CD4-positive, alpha-beta T cell treated with Interleukin-4 for 1 hour (primary cell): ENCODE data around the gene ROBO1.

Experiments
- DNase-seq, 2 donors: peaks; one replicate each; pipeline ENCODE4 v3.0.0-alpha.2; 2020 to 2022

The ROBO1 gene

DNA sequence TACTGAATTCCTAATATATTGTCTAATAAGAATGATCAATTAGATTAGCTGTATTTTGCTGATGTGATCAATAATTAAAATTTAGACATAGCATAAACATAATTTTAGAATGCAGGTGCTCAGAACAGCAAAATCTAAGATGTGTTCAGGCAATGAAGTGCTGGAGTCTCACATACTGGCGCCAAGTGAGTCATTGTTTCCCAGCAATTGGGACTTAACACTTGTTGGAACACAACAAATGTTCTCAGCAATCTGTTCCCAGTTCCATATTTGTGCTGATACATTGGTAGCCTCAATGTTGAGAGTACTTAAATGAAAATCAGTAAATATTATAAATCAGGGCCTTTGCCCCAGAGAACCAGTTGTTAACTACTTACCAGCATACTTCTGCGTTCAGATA lies 619.0 kb downstream of the ROBO1 start:
- DNase-seq, result no peak

DNA sequence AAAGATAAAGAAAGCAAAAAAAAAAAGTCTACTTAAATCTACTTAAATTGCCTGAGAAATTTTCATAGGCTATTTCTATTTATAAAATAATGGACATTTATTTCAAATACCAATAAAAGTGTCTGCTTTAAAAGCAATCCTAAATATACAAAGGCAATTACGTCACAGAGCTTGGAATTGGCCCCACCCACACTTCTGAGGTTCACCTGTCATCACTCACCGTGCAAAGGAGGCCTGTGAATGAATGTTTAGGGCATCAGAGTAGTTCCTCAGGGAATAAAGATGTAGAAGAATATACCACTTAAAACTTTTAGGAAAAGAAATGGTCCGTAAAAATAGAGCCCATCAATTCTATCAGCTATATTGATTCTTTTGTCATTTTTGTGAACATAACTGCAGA lies 621.8 kb downstream of the ROBO1 start:
- no peak for DNase-seq

DNA sequence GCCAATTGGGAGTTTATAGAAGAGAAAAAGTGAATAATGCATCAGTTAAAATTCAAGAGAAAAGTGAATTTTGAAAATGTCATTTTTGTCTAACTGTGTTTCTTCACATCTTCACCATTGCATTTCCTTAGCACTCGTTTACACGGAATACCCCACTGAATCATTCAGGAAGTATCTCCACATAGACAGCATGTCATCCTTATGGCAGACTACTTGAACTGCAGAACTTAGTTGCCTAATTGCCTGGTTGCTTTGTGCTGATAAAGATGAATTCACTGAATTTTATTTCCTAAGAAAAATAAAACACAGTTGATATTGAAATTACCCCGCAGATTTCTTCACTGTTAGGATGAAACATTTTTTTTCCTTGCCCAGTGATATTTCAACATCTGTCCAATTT lies 627.1 kb downstream of the ROBO1 start:
- DNase-seq, result no peak

DNA sequence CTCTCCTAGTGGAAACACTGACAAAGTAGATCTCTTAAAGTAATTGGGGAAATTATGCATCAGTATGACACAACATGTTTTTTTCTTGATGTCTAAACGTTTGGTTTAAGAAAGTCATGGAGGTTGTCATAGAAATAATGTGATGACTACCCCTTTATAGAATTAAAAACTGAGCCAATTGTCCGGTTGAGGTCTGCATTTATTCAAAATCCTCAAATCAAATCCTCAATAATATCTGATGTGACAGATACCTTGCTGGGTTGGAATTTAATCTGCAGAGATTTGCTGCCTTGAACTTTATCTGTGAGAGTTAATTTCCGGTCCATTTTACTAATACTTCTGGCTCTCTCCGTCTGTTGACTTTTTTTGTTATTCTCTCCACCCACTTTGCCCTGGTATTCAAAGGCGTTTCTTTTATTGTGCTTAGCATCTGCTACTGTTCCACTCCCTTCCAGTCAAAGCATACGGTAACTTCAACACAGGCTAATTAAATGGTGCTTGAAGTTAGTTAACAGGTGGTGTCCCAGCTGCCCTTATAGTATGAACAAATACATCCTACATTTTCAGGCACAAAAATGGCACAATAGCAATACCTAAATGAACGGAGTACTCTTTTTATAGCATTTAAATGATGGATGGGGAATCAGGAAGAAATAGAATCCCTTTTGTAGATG lies 628.3 kb downstream of the ROBO1 start:
- no peak for DNase-seq

DNA sequence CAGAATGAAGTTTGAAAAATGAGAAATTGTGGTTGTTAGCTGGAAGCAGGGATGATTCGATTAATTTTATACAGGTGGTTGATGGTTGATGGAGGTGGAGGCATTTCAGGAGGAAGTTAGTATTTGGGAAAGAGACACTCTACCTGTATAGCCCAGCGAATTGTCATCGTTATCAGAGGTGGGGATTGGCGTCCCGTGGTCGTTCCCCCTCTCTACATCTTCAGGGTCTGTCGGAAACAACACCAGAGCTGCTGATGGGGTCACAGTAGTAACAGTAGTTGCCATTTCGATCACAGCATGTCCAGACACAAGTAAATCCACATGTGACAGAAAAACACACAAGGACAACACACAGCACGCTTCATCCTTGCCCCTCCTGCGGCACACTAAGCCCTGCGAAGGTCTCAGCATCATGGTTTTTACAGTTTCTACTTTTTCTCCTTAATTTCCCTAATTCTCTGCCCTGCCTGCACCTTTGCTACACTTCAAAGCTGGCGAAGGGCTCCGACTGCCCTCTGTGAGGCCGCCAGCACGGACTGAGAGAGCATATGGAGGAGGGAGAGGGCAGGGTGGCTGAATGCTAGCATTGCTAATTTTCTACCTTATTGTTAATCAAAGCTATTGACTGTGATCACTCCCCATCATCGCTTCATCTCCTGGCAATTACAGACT lies 642.3 kb downstream of the ROBO1 start:
- no peak for DNase-seq

DNA sequence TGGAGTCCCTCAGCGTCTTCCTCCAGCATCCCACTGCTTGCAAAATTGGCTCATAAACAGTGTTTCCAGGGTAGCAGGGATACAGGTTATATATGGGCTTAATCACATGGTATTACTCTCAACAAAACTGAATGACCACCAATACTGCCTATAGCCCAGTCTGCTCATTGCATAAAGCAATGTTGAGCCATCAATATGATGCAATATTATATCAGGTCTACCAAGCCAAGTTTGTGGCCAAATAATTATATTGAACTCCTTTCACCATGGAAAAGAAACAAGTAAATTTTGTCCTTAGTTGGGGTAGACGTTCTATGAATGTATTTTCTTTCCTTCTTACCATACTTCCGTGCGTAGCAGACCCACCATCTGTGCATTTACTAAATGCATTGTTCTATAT lies 652.3 kb downstream of the ROBO1 start:
- DNase-seq, result no peak

DNA sequence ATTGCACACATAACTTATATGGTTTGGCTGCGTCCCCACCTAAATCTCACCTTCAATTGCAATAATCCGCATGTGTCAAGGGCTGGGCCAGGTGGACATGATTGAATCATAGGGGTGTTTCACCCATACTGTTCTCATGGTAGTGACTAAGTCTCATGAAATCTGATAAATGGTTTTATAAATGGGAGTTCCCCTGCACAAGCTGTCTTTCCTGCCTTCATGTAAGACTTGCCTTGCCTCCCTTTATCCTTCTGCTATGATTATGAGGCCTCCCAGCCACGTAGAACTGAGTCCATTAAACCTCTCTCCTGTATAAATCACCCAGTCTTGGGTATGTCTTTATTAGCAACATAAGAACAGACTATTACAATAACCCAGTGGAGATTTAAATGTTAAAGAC lies 653.9 kb downstream of the ROBO1 start:
- no peak for DNase-seq

DNA sequence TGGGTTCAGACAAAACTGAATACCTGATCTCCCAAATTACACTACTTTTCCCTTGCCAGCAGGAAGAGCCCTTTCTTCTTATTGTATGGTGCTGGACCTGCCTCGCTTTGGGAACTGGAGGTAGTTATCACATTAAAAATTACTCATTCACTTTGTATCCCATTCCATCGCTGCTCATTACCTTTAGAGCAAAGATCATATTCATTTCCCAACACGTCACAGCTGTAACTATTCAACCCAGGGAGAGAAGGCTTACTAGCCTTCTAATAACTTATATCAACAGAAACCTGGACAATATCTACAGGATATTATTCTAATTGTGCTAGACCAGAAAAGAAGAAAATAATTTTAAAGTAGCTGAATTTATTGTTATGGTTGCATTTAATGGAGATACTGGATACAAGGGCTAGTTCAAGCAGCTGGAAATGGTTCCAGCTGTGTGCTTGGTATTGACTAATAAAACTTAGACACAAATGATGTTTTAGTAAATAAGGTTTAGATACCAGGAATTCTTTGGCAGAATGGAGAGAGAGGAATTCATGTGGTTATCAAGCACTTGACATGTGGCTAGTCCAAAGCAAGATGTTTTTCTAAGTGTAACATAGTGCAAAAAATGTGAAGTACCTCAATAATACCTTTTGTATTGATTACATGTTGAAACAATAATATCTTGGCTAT lies 656.3 kb downstream of the ROBO1 start:
- no peak for DNase-seq

DNA sequence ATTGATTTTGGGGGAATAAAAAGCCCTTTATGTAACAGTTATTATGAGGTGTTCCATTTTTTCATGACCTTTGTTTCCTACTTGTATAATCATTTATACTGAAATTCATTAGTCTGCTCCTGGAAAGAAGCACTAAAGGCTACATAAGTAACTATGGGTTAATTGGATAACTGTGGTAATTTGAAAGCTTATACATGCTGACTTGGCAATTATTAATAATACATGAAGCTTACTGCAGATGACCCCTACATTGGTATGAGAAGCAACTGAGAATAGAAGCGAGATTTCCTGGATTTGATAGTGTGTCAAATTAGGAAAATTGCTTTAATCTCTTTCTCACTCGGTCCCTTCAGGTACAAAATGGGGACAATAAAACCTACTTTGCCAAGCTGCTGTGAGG lies 658.0 kb downstream of the ROBO1 start:
- no peak for DNase-seq

DNA sequence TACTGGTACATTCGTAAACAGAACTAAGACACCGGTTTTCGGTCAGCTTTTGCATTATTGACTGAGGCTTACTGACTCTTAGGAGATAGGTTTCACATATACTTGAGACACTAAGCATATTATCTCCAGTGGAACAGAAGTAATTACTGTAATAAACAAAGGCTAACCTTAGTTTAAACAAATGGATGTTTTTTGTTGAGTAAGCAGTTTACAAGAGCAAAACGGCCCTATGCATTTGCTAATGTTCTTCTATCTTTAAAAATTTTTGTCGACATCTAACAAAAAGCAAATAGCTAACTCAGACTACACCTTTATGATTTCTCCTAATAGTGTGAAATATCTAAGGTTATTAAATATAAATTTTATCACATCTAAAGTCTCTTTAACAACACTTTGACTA lies 664.5 kb downstream of the ROBO1 start:
- no peak for DNase-seq

DNA sequence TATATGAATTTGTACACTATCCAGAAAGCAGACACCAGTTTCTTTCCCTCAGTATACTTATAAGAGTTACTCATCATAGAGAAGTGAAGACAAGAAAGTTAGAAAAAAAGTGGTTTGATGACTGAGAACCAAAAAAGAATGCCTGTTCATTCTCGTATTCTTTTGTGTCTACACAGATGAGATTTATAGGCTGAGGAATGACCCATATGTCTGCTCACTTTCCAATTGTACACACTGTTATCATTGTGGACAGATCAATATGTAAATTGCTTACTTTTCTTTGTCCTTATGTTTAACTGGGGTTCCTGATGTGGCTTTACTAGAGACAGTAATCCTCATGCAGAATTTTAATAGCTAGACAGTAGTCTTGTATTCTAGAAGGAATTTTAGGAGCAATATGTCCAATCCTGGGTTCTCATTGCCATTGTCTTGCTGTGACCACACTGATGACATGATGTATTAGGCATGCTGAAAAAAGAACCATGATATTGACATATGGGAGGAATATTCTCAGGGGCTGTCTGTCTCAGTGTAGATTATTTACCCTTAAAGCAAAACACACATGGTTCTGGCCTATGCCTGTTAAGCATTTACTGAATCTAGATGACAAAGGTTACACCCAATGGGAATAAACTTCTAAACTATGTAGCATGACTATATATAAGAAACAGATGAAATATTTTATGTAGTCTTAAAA lies 669.7 kb downstream of the ROBO1 start:
- DNase-seq, result no peak

DNA sequence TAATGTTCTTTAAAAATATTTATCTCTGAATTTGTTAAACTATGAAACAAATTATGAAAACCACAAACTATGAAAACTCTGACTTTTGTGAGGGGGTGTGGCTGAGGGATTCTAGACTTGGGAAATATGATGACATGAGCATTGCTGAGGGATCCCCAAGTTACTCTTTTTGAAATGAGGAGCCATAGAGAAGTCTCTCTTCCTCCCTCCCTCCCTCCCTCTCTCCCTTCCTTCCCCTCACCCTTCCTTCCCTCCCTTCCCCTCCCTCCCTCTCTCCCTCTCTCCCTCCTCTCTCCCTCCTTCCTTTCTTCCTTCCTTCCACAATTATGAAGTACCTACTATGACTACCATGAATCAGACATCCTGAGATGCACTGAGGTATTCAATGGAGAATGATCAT lies 673.1 kb downstream of the ROBO1 start:
- no peak for DNase-seq

DNA sequence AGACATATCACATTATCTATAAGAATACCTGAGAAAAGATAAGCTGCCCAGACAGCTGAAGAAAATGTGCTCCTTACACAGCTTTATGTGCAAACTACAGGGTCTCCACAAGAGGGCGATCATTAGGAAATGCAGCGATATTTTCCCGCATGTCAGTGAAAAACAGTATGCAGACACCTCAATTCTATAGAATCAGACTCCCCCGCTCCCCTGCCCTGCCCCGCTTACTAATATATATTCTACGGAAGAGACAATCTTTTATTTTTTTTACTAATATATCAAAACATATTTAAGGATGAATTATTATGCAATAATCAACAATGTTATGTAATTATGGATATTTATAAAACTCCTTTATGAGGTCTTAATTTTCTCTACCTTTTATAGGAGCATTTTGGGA lies 681.3 kb downstream of the ROBO1 start:
- DNase-seq, result no peak

DNA sequence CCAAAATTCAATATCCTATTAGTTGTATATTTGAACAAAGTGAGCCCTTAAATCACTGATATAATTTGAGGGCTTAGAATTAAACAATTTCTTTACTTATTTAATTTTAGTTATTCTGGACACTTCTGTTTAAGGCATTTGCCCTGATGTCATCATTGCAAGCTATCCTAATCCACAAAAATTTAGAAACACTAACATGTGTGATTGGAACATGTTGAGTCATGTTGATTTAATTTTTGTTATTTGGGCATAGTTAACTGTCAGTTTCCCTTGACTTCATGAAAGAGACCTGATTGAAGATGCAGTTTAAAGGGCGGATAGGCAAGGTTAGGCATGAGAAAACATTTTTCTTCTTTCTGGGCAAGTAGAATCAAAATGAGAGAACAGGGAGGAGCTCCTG lies 682.6 kb downstream of the ROBO1 start:
- no peak for DNase-seq

DNA sequence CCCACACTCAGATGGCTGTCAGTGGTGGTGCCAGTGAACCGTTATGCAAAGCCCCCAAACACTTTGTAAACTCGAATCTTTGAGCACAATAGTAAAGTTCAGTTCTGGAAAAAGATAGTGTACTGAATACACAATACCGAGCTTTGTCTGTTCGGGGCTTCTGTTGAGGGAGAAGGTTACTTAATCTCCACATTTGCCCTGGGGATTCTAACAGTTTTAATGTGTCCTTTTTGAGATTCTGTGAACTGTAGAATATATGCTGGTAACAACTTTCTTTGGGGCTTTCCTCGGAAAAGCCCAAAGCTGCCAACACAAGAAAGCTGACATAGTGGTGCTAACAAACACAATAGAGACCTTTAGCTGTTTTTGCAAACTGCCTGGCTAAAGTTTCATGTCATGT lies 686.5 kb downstream of the ROBO1 start:
- DNase-seq, result no peak

DNA sequence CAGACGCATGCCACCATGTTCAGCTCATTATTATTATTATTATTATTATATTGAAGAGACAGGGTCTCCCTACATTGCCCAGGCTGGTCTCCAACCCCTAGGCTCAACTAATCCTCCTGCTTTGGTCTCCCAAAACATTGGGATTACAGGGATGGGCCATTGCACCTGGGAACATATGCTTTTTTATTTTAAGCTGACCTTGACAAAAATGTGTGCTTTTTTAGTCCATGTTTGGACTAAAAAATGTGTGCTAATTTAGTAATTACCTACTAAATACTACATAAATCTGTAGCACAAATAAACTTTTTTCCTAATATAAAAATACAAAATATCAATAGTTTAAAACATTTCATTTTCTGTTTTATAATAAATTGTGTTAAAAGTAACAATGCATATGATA lies 693.2 kb downstream of the ROBO1 start:
- no peak for DNase-seq

DNA sequence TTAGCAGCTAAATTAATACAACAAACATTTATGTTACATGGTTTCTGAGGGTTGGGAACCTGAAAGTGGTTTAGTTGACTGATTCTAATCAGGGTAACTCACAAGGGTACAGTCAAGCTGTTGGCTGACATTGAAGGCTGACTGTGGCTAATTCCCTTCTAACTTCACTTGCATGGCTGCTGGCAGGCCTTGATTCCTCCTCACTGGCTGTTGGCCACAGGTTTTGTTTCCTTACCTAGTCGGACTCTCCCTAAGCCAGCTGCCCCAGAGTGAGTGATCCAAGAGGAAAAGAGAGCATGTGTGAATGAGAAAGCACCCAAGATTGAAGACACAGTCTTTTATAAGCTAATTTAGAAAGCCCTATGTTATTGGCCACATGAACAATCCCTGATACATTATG lies 700.1 kb downstream of the ROBO1 start:
- DNase-seq, result no peak

DNA sequence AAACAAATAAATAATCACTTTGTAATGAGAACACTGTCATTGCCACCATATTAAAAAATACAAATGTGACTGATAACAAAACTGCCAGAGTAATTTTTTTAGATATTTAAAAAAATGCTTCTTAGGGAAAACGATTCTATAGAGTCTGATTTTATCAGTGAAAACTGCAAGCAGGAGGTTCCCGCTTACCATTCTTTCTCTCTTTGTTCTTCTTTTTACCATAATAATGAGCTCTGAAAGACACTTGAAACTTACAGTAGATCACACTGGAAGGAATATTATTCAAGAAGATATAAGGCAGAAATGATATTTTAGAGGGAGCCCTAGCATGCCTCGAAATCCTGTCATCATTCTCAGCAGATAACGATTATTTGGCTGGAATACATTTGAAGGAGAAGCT lies 701.3 kb downstream of the ROBO1 start:
- DNase-seq, result no peak

DNA sequence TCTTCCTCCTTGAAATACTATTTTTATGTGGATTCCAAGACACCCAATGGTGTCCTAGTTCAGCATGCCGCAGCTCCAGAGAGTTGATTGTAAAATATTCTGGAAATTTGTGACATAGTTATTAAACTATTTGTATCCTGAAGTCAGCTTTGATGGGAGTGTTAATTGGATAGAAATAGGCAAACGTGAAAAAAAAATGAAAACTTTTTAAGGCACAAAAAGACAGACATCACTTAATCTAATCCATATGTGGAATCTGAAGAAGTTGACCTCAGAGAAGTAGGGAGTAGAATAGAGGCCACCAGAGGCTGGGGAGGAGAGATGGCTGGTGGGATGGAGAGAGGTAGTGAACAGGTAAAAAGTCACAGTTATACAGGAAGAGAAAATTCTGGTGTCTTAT lies 704.2 kb downstream of the ROBO1 start:
- no peak for DNase-seq

DNA sequence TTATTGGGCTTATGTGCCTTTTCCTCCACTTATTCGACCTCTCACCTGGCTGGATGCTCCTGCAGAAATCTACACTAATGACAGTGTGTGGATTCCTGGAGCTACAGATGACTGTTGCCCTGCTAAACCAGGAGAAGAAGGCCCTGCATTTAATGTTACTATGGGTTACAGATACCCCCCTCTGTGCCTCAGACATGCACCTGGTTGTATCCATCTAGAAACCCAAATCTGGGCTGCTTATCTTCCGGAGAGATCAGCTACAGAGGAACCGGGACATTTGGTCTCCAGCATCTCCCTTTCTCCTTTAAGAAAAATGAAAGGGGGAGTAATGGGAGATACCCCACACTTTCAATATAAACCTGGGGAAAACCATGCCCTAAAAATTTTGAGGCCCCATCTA lies 710.0 kb downstream of the ROBO1 start:
- DNase-seq, result no peak

DNA sequence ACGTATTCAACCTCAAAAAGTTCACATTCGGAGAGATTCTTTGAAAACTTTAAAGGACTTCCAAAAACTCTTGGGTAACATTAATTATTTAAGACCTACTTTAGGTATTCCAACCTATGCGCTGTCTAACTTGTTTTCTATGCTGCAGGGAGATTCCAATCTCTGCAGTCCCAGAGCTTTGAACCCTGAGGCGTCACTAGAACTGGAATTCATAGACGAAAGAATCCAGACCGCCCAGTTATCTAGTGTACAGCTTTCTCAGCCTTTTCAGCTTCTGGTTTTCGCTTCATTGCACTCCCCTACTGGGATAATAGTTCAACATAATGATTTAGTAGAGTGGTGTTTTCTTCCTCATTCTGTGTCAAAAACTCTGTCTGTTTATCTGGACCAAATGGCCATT lies 711.3 kb downstream of the ROBO1 start:
- DNase-seq, result no peak

DNA sequence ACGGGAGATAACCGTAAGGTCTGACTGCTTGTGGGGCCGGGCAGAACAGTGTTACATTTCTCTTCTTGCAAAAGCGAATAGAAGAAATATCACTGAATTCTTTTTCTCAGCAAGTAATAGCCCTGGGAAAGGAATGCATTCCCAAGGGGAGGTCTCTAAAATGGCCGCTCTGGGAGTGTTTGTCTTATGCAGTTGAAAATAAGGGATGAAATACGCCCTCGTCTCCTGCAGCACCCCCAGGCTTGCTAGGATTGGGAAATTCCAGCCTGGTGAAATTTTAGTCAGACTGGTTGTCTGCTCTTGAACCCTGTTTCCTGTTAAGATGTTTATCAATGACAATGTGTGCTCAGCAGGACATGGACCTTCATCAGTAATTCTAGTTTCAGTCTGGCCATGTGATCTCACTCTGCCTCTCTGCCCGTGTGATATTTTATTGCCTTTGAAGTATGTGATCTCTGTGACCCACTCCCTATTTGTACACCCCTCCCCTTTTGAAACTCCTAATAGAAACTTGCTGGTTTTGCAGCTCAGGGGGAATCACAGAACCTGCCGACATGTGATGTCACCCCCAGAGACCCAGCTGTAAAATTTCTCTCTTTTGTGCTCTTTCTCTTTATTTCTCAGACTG lies 715.6 kb downstream of the ROBO1 start:
- DNase-seq, result no peak

DNA sequence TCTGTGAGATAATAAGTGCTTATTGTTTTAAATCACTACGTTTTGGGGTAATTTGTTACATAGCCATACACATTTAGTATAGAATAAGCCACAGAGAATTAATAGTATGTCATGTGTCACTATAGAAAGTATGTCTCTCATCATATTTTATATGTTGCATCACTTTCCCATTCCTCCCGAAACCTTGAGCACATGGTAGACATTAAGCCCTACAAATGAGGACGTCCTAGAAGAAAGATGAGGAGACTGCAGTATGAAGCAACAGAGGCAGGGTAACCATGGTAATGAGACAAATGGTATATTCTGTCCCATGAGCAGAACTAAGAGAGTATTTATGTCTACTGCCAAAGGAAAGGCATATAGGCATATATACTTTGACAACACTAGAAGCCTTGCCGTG lies 720.2 kb downstream of the ROBO1 start:
- no peak for DNase-seq

DNA sequence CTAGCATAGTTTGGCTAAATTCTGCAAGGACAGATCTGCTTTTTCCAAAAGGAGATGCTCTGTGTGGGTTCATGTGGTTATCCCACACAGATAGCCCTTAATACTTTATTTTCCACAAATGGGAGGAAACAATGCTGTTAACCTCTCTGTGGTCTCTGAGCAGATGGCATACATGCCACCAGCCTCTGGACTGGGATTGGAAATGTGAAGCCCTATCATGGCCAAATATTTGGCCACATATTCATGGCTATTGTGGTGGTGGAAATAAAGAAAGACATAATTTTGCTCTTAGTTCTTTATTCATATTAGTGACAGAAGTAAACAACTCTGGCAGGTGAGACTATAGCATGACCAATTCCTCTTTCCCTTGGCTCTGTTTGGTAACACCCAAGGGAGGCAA lies 726.2 kb downstream of the ROBO1 start:
- DNase-seq, result no peak
